Liver (tissue), 9 donors: ENCODE results near the gene CDKN2AIPNL. TPM values are rescaled to one million over a fixed set of nuclear protein-coding genes. Genes with fewer than 3 reads are reported as not detected.

ENCODE experiments used
- DNase-seq: peaks from one replicate; pipeline ENCODE4 v3.0.0-alpha.2; 2017; ENCODE audit warnings: low spot score
- H3K27ac ChIP-seq, 2 donors: one replicate each; pipeline ENCODE4 v1.7.0; 2013; ENCODE audit warnings: inconsistent platforms in 2 of 2, low read length in 2 of 2, control low read depth in 1 of 2, low read depth in 1 of 2, mild to moderate bottlenecking in 1 of 2
- H3K27me3 ChIP-seq, 4 donors: one replicate each; pipeline versions ENCODE4 v1.6.1 to v1.7.0; 2013; ENCODE audit warnings: low read length in 3 of 4, inconsistent platforms in 1 of 4, mild to moderate bottlenecking in 1 of 4, moderate library complexity in 1 of 4; ENCODE audit not compliant: control insufficient read depth in 4 of 4, insufficient read depth in 4 of 4
- H3K36me3 ChIP-seq, 4 donors: one replicate each; pipeline versions ENCODE4 v1.6.1 to v1.7.0; 2013; ENCODE audit warnings: low read length in 3 of 4, mild to moderate bottlenecking in 3 of 4, low read depth in 1 of 4, moderate library complexity in 1 of 4; ENCODE audit not compliant: control insufficient read depth in 4 of 4, insufficient read depth in 3 of 4
- H3K4me1 ChIP-seq, 4 donors: one replicate each; pipeline versions ENCODE4 v1.6.1 to v1.7.0; 2013; ENCODE audit warnings: low read length in 3 of 4, mild to moderate bottlenecking in 3 of 4, moderate library complexity in 1 of 4; ENCODE audit not compliant: control insufficient read depth in 4 of 4, insufficient read depth in 4 of 4
- H3K4me3 ChIP-seq, 3 donors: one replicate each; pipeline versions ENCODE4 v1.6.1 to v1.7.0; 2013; ENCODE audit warnings: low read length in 3 of 3, control low read depth in 1 of 3, low read depth in 1 of 3, mild to moderate bottlenecking in 1 of 3
- H3K9ac ChIP-seq, 2 donors: one replicate each; pipeline ENCODE4 v1.7.0; 2013; ENCODE audit warnings: low read length in 2 of 2, mild to moderate bottlenecking in 2 of 2, moderate library complexity in 2 of 2, control low read depth in 1 of 2, low read depth in 1 of 2
- H3K9me3 ChIP-seq, 4 donors: one replicate each; pipeline versions ENCODE4 v1.6.1 to v1.7.0; 2013; ENCODE audit warnings: low read length in 3 of 4; ENCODE audit not compliant: control insufficient read depth in 4 of 4
- EGR1 ChIP-seq, 2 donors: IDR thresholded peaks; 2 replicates each; pipeline ENCODE4 v1.6.1; 2016 to 2018; ENCODE audit warnings: antibody characterized with exemption in 2 of 2, low read depth in 2 of 2
- FOXA1 ChIP-seq: IDR thresholded peaks from 2 replicates; pipeline ENCODE4 v1.6.1; 2016; ENCODE audit warnings: antibody characterized with exemption
- FOXA2 ChIP-seq: IDR thresholded peaks from 2 replicates; pipeline ENCODE4 v1.6.1; 2016; ENCODE audit warnings: antibody characterized with exemption
- GABPA ChIP-seq, 2 donors: IDR thresholded peaks in 1 of 2; conservative IDR thresholded peaks in 1 of 2; 2 replicates each; pipeline ENCODE4 v1.6.1; 2016; ENCODE audit warnings: antibody characterized with exemption in 2 of 2, mild to moderate bottlenecking in 1 of 2, moderate library complexity in 1 of 2
- HNF4A ChIP-seq, 2 donors: conservative IDR thresholded peaks; 2 replicates each; pipeline ENCODE4 v1.6.1; 2016; ENCODE audit warnings: antibody characterized with exemption in 2 of 2, mild to moderate bottlenecking in 2 of 2
- HNF4G ChIP-seq: IDR thresholded peaks from 2 replicates; pipeline ENCODE4 v1.6.1; 2016; ENCODE audit warnings: antibody characterized with exemption
- JUND ChIP-seq, 2 donors: IDR thresholded peaks; 2 replicates each; pipeline ENCODE4 v1.6.1; 2016; ENCODE audit warnings: antibody characterized with exemption in 2 of 2
- NR2F2 ChIP-seq: IDR thresholded peaks from 2 replicates; pipeline ENCODE4 v1.6.1; 2016; ENCODE audit warnings: antibody characterized with exemption
- RAD21 ChIP-seq, 2 donors: IDR thresholded peaks; 2 replicates each; pipeline ENCODE4 v1.6.1; 2016; ENCODE audit warnings: antibody characterized with exemption in 2 of 2, mild to moderate bottlenecking in 2 of 2
- RXRA ChIP-seq, 2 donors: IDR thresholded peaks; 2 replicates each; pipeline ENCODE4 v1.6.1; 2017 to 2018; ENCODE audit warnings: antibody characterized with exemption in 2 of 2, mild to moderate bottlenecking in 1 of 2
- SP1 ChIP-seq: IDR thresholded peaks from 2 replicates; pipeline ENCODE4 v1.6.1; 2018; ENCODE audit warnings: antibody characterized with exemption, mild to moderate bottlenecking
- TAF1 ChIP-seq: conservative IDR thresholded peaks from 2 replicates; pipeline ENCODE4 v1.6.1; 2016; ENCODE audit warnings: antibody characterized with exemption, mild to moderate bottlenecking
- YY1 ChIP-seq: IDR thresholded peaks from 2 replicates; pipeline ENCODE4 v1.6.1; 2016; ENCODE audit warnings: antibody characterized with exemption, mild to moderate bottlenecking
- WGBS: extraction: QIAGEN DNeasy Blood & Tissue Kit; methylation state at CpG from one replicate; pipeline ENCODE4 v1.1.7; 2013; 5-methylcytosine and 5-hydroxymethylcytosine counted together
- polyA plus RNA-seq, 2 donors: library from polyadenylated mRNA; stranded (reverse) in 1 of 2; unstranded in 1 of 2; fragments of 200-250 nt in 1 of 2; fragments of >200 nt in 1 of 2; fragmentation: Nextera tagmentation in 1 of 2; extraction: Ambion mirVana in 1 of 2; gene quantifications; one replicate each; pipeline versions ENCODE4 v1.2.1 to v1.2.3, GENCODE V29; 2013 to 2015
- total RNA-seq, 2 donors: library from RNA; depleted of rRNA; stranded (reverse); fragments of >200 nt; gene quantifications; one replicate each; pipeline ENCODE4 v1.2.3, GENCODE V29; 2014
- TF ChIP-seq, protein P1 (sequence below): IDR thresholded peaks from 2 replicates; pipeline ENCODE4 v1.6.1; 2016; ENCODE audit warnings: antibody characterized with exemption
- TF ChIP-seq, protein P2 (sequence below): fragments of 150-350 bp; IDR thresholded peaks from 2 replicates; pipeline ENCODE4 v1.5.1; 2017; ENCODE audit warnings: improper control_type of control experiment, low read depth, low read length; ENCODE audit not compliant: missing input control
- TF ChIP-seq, protein P3 (sequence below): IDR thresholded peaks from 2 replicates; pipeline ENCODE4 v1.6.1; 2016; ENCODE audit warnings: antibody characterized with exemption
- TF ChIP-seq, protein P4 (sequence below): IDR thresholded peaks from 2 replicates; pipeline ENCODE4 v1.6.1; 2016; ENCODE audit warnings: antibody characterized with exemption
- TF ChIP-seq, protein P5 (sequence below): IDR thresholded peaks from 2 replicates; pipeline ENCODE4 v1.6.1; 2016; ENCODE audit warnings: antibody characterized with exemption, mild to moderate bottlenecking
- donor health status: healthy.
- donor health status: healthy.
- donor health status: healthy.
- donor health status: healthy.
- donor health status: healthy.

Gene CDKN2AIPNL
- total and polyA plus RNA-seq, 4 donors, result 7.2 to 13.3 (median 9.3) TPM

DNA sequence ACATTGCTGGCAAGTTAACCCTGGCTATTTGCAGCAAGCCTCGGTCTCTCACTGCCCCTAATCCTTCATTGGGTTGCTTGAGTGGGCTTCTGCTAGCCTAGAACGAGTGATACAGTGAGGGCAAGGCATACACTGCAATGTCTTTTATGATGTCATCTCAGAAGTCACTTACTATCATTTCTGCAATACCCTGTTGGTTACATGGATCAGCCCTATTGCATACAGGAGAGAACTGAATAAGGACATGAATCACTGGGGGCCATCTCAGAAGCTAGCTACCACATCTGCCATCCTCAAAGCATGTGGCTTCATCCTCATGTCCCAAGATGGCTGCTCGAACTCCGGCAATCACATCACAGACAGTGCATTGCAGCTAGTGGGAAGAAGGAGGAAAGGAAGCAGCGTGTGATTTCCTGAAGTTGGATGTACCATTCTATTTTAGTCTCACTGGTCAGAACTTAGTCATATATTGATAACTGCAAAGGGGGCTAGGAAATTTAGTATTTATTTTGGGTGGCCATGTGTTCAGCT, 33.3 kb upstream of the CDKN2AIPNL start (continued):
- TF ChIP-seq, protein P1, sequence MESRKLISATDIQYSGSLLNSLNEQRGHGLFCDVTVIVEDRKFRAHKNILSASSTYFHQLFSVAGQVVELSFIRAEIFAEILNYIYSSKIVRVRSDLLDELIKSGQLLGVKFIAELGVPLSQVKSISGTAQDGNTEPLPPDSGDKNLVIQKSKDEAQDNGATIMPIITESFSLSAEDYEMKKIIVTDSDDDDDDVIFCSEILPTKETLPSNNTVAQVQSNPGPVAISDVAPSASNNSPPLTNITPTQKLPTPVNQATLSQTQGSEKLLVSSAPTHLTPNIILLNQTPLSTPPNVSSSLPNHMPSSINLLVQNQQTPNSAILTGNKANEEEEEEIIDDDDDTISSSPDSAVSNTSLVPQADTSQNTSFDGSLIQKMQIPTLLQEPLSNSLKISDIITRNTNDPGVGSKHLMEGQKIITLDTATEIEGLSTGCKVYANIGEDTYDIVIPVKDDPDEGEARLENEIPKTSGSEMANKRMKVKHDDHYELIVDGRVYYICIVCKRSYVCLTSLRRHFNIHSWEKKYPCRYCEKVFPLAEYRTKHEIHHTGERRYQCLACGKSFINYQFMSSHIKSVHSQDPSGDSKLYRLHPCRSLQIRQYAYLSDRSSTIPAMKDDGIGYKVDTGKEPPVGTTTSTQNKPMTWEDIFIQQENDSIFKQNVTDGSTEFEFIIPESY, result no peak

DNA sequence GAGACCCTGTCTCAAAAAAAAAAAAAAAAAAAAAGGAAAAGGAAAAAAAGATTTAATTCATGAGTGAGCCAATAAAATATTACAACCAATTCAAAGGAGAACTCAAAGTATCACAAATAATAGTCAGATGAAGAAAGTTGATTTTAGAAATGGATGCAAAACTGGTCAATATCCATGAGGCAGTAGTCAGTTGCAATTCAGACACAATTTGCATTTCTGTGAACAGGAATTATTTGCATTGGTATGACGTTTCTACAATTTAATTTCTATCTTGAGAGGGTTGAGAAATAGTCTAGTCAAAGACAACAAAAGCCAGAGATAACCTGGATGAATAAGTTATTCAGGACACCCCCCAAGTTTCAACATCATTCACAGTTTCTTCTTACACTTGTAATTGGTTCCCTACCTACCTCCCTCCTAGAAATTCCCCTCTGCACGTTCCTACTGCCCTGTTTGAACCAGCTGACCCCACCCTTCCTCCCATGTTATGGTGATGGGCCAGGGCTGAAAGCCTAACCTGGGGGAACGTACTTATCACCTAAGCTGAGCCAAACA, 28.6 kb upstream of the CDKN2AIPNL start:
- H3K9me3 ChIP-seq, result no peaks in the 10 kb centered on the region
- peaks cover 11 to 35% (median 27%) of the 10 kb centered on the region in 4 donors for H3K4me1 ChIP-seq
- H3K27ac ChIP-seq, result no peak overlapping the region
- no peaks in the 10 kb centered on the region for H3K27me3 ChIP-seq
- no peak overlapping the region for H3K9ac ChIP-seq
- H3K36me3 ChIP-seq, result no peaks in the 10 kb centered on the region
- WGBS, result 54% methylated on average over 3 of the region's 3 CpGs
- TF ChIP-seq GABPA (IDR thresholded peaks at IDR 0.05 in 1 of 2, conservative IDR thresholded peaks at IDR 0.05 in 1 of 2) (no peak), SP1 (no peak), JUND (IDR thresholded peaks at IDR 0.05) (no peak)
- DNase-seq, result no peak
- no peak overlapping the region for H3K4me3 ChIP-seq

DNA sequence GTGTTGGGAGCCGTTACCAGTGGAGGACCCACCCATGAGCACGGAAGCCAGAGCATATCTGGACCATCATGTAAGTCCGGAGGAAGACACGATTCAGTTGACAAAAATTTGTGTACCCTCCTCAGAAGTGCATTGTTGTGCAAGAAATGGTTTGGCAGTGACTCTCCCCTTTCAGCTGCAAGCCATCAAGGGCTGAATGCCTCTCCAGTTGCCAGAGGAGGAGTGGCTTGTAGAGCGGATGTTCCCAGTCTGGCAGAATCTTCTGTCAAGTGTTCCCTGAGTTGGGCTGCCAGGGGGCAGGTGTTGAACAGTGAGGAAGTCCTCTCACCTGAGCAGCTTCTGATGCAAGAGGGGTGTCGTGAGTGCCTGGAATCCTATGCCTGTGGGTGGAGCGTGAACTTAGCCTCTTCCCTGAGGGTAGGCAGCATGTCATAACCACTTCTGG, 27.6 kb upstream of the CDKN2AIPNL start:
- DNase-seq, result no peak
- Histone ChIP-seq H3K36me3 (no peaks in the 10 kb centered on the region), H3K9ac (no peak overlapping the region), H3K4me3 (no peak overlapping the region), H3K27me3 (no peaks in the 10 kb centered on the region), H3K4me1 (peaks cover 11 to 35% (median 27%) of the 10 kb centered on the region in 4 donors), H3K9me3 (no peaks in the 10 kb centered on the region), H3K27ac (peak overlapping the region; percentile 74 to 80)
- WGBS, result 22% methylated on average over 7 of the region's 7 CpGs
- TF ChIP-seq GABPA (IDR thresholded peaks at IDR 0.05 in 1 of 2, conservative IDR thresholded peaks at IDR 0.05 in 1 of 2) (peak; percentile 32 to 81), HNF4G (peak; percentile 79), HNF4A (conservative IDR thresholded peaks at IDR 0.05) (peak; percentile 91 to 94), RXRA (IDR thresholded peaks at IDR 0.05) (peak; percentile 94 to 98), JUND (IDR thresholded peaks at IDR 0.05) (peak; percentile 87 to 90), FOXA2 (peak; percentile 50), RAD21 (IDR thresholded peaks at IDR 0.05) (peak; percentile 68 to 80), YY1 (peak; percentile 80), NR2F2 (peak; percentile 82), SP1 (peak; percentile 95), TAF1 (peak; percentile 29), EGR1 (IDR thresholded peaks at IDR 0.05; ENCODE audit: low read depth in 2 of 2) (peak in 1 of 2 donors; percentile 87), FOXA1 (peak; percentile 84)
- TF ChIP-seq, protein P2, sequence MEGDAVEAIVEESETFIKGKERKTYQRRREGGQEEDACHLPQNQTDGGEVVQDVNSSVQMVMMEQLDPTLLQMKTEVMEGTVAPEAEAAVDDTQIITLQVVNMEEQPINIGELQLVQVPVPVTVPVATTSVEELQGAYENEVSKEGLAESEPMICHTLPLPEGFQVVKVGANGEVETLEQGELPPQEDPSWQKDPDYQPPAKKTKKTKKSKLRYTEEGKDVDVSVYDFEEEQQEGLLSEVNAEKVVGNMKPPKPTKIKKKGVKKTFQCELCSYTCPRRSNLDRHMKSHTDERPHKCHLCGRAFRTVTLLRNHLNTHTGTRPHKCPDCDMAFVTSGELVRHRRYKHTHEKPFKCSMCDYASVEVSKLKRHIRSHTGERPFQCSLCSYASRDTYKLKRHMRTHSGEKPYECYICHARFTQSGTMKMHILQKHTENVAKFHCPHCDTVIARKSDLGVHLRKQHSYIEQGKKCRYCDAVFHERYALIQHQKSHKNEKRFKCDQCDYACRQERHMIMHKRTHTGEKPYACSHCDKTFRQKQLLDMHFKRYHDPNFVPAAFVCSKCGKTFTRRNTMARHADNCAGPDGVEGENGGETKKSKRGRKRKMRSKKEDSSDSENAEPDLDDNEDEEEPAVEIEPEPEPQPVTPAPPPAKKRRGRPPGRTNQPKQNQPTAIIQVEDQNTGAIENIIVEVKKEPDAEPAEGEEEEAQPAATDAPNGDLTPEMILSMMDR, result no peak
- TF ChIP-seq, protein P3, sequence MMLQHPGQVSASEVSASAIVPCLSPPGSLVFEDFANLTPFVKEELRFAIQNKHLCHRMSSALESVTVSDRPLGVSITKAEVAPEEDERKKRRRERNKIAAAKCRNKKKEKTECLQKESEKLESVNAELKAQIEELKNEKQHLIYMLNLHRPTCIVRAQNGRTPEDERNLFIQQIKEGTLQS, result peak; percentile 93
- TF ChIP-seq, protein P1, result peak; percentile 86
- TF ChIP-seq, protein P4, sequence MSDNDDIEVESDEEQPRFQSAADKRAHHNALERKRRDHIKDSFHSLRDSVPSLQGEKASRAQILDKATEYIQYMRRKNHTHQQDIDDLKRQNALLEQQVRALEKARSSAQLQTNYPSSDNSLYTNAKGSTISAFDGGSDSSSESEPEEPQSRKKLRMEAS, result peak; percentile 97
- TF ChIP-seq, protein P5, sequence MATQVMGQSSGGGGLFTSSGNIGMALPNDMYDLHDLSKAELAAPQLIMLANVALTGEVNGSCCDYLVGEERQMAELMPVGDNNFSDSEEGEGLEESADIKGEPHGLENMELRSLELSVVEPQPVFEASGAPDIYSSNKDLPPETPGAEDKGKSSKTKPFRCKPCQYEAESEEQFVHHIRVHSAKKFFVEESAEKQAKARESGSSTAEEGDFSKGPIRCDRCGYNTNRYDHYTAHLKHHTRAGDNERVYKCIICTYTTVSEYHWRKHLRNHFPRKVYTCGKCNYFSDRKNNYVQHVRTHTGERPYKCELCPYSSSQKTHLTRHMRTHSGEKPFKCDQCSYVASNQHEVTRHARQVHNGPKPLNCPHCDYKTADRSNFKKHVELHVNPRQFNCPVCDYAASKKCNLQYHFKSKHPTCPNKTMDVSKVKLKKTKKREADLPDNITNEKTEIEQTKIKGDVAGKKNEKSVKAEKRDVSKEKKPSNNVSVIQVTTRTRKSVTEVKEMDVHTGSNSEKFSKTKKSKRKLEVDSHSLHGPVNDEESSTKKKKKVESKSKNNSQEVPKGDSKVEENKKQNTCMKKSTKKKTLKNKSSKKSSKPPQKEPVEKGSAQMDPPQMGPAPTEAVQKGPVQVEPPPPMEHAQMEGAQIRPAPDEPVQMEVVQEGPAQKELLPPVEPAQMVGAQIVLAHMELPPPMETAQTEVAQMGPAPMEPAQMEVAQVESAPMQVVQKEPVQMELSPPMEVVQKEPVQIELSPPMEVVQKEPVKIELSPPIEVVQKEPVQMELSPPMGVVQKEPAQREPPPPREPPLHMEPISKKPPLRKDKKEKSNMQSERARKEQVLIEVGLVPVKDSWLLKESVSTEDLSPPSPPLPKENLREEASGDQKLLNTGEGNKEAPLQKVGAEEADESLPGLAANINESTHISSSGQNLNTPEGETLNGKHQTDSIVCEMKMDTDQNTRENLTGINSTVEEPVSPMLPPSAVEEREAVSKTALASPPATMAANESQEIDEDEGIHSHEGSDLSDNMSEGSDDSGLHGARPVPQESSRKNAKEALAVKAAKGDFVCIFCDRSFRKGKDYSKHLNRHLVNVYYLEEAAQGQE, result peak; percentile 59
